ENCODE results near the gene RPS19. TPM values are rescaled to one million over a fixed set of nuclear protein-coding genes. Genes with fewer than 3 reads are reported as not detected.

Gene RPS19
- polyA plus RNA-seq, 1 donor (not counting 4 experiments of a cell fraction or from before 2014, with no cell fraction given) = 2,290 TPM

DNA sequence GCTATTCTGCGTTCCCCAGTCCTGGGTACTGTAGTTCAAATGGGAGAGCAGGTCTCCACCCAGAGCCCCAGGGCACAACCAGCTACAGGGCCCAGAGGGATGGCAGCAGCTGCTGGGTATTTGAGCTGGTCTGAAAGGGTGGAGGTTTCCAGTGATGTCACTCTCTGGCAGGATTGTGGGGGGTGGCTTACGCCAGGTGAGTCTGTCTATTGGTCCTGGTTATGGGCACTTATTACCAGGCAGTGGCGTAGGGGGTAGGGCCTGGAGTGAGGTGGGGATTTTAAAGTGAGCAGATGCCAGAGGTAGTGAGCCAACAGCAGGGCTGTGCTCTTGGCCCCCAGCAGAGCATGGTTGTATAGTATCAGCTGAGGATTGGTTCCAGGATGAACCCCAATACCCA, 6.2 kb downstream of the RPS19 start:
- FAIRE-seq = no peak
- peaks cover 60% of the 10 kb centered on the region for H4K20me1 ChIP-seq (ENCODE audit: control insufficient read depth, extremely low read depth, insufficient read depth, low read length)

DNA sequence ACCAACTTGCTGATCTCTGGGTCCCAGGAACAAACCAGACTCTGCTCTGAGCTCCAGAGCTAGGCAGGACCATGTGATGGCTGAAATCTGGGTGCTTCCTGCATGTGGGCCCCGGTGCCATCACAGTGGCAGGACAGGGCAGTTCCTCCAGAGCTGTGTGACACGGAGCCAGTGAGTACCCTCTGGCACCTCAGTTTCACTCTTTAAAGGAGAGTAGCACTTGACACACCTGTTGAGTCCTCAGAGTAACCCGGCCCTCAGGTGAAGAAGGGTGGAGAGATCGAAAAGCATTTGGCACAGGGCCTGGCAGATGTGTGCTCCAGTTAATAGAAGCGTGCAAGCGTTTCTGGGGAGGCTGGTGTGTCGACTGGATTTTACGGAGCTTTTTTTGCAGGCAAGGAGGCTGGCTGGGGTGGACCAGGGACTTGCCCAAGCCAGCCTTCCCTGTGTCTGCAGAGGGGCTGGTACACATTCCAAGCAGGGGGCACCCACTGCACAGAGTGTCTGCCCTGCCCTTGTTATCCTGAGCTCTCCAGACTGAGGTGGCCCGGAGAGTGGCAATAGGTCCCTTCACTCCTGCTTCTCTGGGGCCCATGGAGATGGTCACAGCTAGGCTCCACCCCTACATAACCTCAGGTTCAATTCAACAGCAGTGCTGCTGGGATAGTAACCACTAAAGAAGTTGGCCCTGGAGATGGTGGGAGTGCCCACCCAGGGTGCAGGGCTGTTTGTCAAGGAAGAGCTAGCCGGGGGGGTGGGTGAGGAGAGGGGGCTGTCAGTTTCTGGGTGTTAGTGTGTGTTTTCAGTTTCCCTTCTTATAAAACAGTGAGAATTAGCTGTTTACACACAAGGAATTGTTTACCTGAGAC, 8.3 kb downstream of the RPS19 start:
- Histone ChIP-seq H3K4me3 (ENCODE audit: control insufficient read depth in 2 of 3, extremely low read depth in 1 of 3, insufficient read depth in 2 of 3, low read depth in 1 of 3, low read length in 3 of 3) (no peak overlapping the region), H3K79me2 (ENCODE audit: control insufficient read depth, insufficient read depth, low read length) (peaks cover 47% of the 10 kb centered on the region), H3K27ac (ENCODE audit: control insufficient read depth, insufficient read depth, low read length) (no peak overlapping the region), H4K20me1 (ENCODE audit: control insufficient read depth, extremely low read depth, insufficient read depth, low read length) (peaks cover 63% of the 10 kb centered on the region), H3K9me3 (ENCODE audit: control insufficient read depth, low read depth, low read length) (no peaks in the 10 kb centered on the region), H3K36me3 (ENCODE audit: control insufficient read depth in 2 of 2, extremely low read depth in 1 of 2, insufficient read depth in 2 of 2, low read length in 2 of 2) (peaks cover 55 to 57% of the 10 kb centered on the region in 2 experiments), H3K4me2 (ENCODE audit: control insufficient read depth, extremely low read depth, insufficient read depth, low read depth, low read length) (no peak overlapping the region), H2AFZ (ENCODE audit: control insufficient read depth, low read length) (no peak overlapping the region), H3K27me3 (ENCODE audit: control insufficient read depth, extremely low read depth, insufficient read depth, low read length) (no peaks in the 10 kb centered on the region), H3K4me1 (ENCODE audit: control insufficient read depth, extremely low read depth, insufficient read depth, low read length) (peaks cover 1% of the 10 kb centered on the region), H3K9ac (ENCODE audit: control insufficient read depth, extremely low read depth, insufficient read depth, low read length) (no peak overlapping the region), H3K9me1 (ENCODE audit: control insufficient read depth, extremely low read depth, insufficient read depth, low read length) (peaks cover 2% of the 10 kb centered on the region)
- DNase-seq (ENCODE audit: low read depth, low spot score) (no peak), FAIRE-seq (no peak)
- dilution Hi-C loops (cut with MboI; ENCODE audit: extremely low pct_ligation_motif_present, low sequenced_read_pairs) = no loop called here
- TF ChIP-seq, protein P1, sequence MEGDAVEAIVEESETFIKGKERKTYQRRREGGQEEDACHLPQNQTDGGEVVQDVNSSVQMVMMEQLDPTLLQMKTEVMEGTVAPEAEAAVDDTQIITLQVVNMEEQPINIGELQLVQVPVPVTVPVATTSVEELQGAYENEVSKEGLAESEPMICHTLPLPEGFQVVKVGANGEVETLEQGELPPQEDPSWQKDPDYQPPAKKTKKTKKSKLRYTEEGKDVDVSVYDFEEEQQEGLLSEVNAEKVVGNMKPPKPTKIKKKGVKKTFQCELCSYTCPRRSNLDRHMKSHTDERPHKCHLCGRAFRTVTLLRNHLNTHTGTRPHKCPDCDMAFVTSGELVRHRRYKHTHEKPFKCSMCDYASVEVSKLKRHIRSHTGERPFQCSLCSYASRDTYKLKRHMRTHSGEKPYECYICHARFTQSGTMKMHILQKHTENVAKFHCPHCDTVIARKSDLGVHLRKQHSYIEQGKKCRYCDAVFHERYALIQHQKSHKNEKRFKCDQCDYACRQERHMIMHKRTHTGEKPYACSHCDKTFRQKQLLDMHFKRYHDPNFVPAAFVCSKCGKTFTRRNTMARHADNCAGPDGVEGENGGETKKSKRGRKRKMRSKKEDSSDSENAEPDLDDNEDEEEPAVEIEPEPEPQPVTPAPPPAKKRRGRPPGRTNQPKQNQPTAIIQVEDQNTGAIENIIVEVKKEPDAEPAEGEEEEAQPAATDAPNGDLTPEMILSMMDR (optimal IDR thresholded peaks at IDR 0.05 in 1 of 3, IDR thresholded peaks at IDR 0.05 in 1 of 3, conservative IDR thresholded peaks at IDR 0.05 in 1 of 3; ENCODE audit: extremely low read depth in 1 of 3, insufficient read depth in 2 of 3, low read length in 3 of 3) = no peak
- TF ChIP-seq EZH2 (IDR thresholded peaks at IDR 0.05; ENCODE audit: low read length) = no peak

More for the DNA sequence above, 6.2 kb downstream of the RPS19 start:
- dilution Hi-C loops (cut with MboI; ENCODE audit: extremely low pct_ligation_motif_present, low sequenced_read_pairs) = no loop called here
- no peak for DNase-seq (ENCODE audit: low read depth, low spot score)
- Histone ChIP-seq H3K27me3 (ENCODE audit: control insufficient read depth, extremely low read depth, insufficient read depth, low read length) (no peaks in the 10 kb centered on the region), H3K4me3 (ENCODE audit: control insufficient read depth in 2 of 3, extremely low read depth in 1 of 3, insufficient read depth in 2 of 3, low read depth in 1 of 3, low read length in 3 of 3) (no peak overlapping the region), H3K4me1 (ENCODE audit: control insufficient read depth, extremely low read depth, insufficient read depth, low read length) (peaks cover 22% of the 10 kb centered on the region), H3K9me1 (ENCODE audit: control insufficient read depth, extremely low read depth, insufficient read depth, low read length) (peaks cover 4% of the 10 kb centered on the region), H3K27ac (ENCODE audit: control insufficient read depth, insufficient read depth, low read length) (no peak overlapping the region), H3K79me2 (ENCODE audit: control insufficient read depth, insufficient read depth, low read length) (peaks cover 68% of the 10 kb centered on the region), H2AFZ (ENCODE audit: control insufficient read depth, low read length) (no peak overlapping the region), H3K9ac (ENCODE audit: control insufficient read depth, extremely low read depth, insufficient read depth, low read length) (no peak overlapping the region), H3K9me3 (ENCODE audit: control insufficient read depth, low read depth, low read length) (no peaks in the 10 kb centered on the region), H3K36me3 (ENCODE audit: control insufficient read depth in 2 of 2, extremely low read depth in 1 of 2, insufficient read depth in 2 of 2, low read length in 2 of 2) (peaks cover 65 to 70% of the 10 kb centered on the region in 2 experiments), H3K4me2 (ENCODE audit: control insufficient read depth, extremely low read depth, insufficient read depth, low read depth, low read length) (no peak overlapping the region)
- no peak for TF ChIP-seq EZH2 (IDR thresholded peaks at IDR 0.05; ENCODE audit: low read length)
- TF ChIP-seq, protein P1 (optimal IDR thresholded peaks at IDR 0.05 in 1 of 3, IDR thresholded peaks at IDR 0.05 in 1 of 3, conservative IDR thresholded peaks at IDR 0.05 in 1 of 3; ENCODE audit: extremely low read depth in 1 of 3, insufficient read depth in 2 of 3, low read length in 3 of 3) = no peak

Data from keratinocyte (primary cell).